HG02571 (cell line): Measurements from ENCODE around the gene FKTN.

Experiments used
- ATAC-seq: cut with Tn5 transposase; IDR thresholded peaks from one replicate; pipeline ENCODE4 v1.9.1; 2021; ENCODE audit warnings: mild to moderate bottlenecking, moderate library complexity; ENCODE audit not compliant: unreplicated experiment

The FKTN gene

GRCh38 chr9:105625088-105625487 is 67.2 kb downstream of the FKTN start:
- no peak for ATAC-seq

GRCh38 chr9:105632807-105633206 is 74.9 kb downstream of the FKTN start:
- no peak for ATAC-seq

GRCh38 chr9:105633411-105633810 is 75.5 kb downstream of the FKTN start:
- ATAC-seq = no peak

- no peak for ATAC-seq
These were observed 78.4 kb downstream of the FKTN start for GRCh38 chr9:105636331-105636730.

- no peak for ATAC-seq
These were observed 80.0 kb downstream of the FKTN start for GRCh38 chr9:105637787-105638395.

GRCh38 chr9:105639936-105640335 is 82.0 kb downstream of the FKTN start:
- ATAC-seq = no peak

GRCh38 chr9:105643795-105644194 is 85.9 kb downstream of the FKTN start:
- no peak for ATAC-seq

GRCh38 chr9:105646879-105647594 is 89.1 kb downstream of the FKTN start:
- no peak for ATAC-seq

GRCh38 chr9:105647595-105648349 is 89.8 kb downstream of the FKTN start:
- no peak for ATAC-seq

GRCh38 chr9:105651806-105652205 is 93.9 kb downstream of the FKTN start:
- ATAC-seq = no peak

- ATAC-seq = peak; percentile 74
These were observed 98.4 kb downstream of the FKTN start for GRCh38 chr9:105656131-105656921.

GRCh38 chr9:105658351-105658750 is 100.4 kb downstream of the FKTN start:
- no peak for ATAC-seq

GRCh38 chr9:105661011-105661410 is 103.1 kb downstream of the FKTN start:
- ATAC-seq = no peak

- ATAC-seq = peak; percentile 63
These were observed 104.5 kb downstream of the FKTN start, which contains the start of gene TAL2 for GRCh38 chr9:105662184-105663104. Gene TAL2 (plus strand): TSS chr9:105662457. CDS start chr9:105662497, 40 bp downstream.

GRCh38 chr9:105663914-105664313 is 106.0 kb downstream of the FKTN start:
- ATAC-seq = no peak

- ATAC-seq = no peak
These were observed 109.9 kb downstream of the FKTN start for GRCh38 chr9:105667867-105668266.

- ATAC-seq = no peak
These were observed 112.4 kb downstream of the FKTN start for GRCh38 chr9:105670315-105670714.

- no peak for ATAC-seq
These were observed 112.8 kb downstream of the FKTN start for GRCh38 chr9:105670775-105671174.

GRCh38 chr9:105672711-105673234 is 114.8 kb downstream of the FKTN start:
- ATAC-seq = no peak
